ENCODE data around the gene INTS6.

DNA sequence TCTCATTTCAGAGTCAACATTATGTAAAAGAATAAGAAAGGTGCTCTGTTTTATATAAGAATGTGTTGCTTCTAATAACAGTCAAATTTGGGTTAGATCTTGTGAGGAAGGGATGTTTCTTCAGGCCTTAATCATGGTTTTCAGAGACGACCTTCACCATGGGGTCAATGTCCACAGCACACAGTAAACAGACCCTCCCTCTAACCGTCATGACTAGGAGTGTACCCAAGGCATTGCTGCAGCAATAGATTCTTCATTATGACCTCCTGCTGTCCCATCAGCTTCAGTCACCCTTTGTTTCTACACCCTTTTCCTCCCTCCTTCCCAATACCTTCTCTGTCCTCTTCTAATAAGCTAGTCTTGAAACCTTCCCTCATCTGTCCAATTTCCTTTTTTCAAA is 97.6 kb downstream of the INTS6 start:
- TF ChIP-seq CTCF (IDR thresholded peaks at IDR 0.05) (no peak), POLR2A (IDR thresholded peaks at IDR 0.05) (no peak)

Data from right lobe of liver (tissue), 4 donors.